Measurements from ENCODE around the gene PKD1L1. TPM values are rescaled to one million over a fixed set of nuclear protein-coding genes. Genes with fewer than 3 reads are reported as not detected.
"Not testable (repeated sequence)": the region's sequence is repeated elsewhere in the genome, so short reads cannot be mapped to it uniquely, and the experiment has no call there.

PKD1L1 gene
- under 0.01 TPM in 2 replicates for total RNA-seq (ENCODE audit: low replicate concordance)

- TF ChIP-seq, protein P1, sequence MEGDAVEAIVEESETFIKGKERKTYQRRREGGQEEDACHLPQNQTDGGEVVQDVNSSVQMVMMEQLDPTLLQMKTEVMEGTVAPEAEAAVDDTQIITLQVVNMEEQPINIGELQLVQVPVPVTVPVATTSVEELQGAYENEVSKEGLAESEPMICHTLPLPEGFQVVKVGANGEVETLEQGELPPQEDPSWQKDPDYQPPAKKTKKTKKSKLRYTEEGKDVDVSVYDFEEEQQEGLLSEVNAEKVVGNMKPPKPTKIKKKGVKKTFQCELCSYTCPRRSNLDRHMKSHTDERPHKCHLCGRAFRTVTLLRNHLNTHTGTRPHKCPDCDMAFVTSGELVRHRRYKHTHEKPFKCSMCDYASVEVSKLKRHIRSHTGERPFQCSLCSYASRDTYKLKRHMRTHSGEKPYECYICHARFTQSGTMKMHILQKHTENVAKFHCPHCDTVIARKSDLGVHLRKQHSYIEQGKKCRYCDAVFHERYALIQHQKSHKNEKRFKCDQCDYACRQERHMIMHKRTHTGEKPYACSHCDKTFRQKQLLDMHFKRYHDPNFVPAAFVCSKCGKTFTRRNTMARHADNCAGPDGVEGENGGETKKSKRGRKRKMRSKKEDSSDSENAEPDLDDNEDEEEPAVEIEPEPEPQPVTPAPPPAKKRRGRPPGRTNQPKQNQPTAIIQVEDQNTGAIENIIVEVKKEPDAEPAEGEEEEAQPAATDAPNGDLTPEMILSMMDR (IDR thresholded peaks at IDR 0.05; ENCODE audit: insufficient read depth, low read length): no peak
- H3K4me3 ChIP-seq (ENCODE audit: low read depth, low read length): no peak within 1 kb of the TSS
- DNase-seq (ENCODE audit: low read depth): no peak
These were observed at the start of gene PKD1L1 for GRCh38 chr7:47948141-47948790. TSS of gene PKD1L1 (minus strand) at chr7:47948466. CDS start at chr7:47948440, 26 bp downstream.

DNA sequence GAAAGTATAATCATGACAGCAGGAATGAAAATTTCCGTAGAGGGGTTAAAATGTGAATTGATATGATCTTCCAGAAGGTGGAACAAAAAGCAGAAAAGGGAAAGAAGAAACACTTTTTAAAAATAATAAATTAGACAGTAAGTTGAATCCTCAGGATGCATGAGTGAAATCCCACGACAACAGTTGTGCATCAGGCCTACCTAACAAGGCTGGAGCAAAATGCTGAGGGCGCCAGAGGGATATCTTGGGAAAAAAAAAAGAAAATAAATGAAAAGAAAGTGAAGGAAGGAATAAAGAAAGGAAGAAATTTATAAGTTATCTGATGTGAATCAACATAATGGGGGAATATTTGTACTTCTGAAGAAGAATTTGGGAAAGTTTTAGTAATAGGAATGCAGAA lies 44.2 kb upstream of the PKD1L1 start:
- no peak overlapping the region for H3K4me3 ChIP-seq (ENCODE audit: low read depth, low read length)
- DNase-seq (ENCODE audit: low read depth): no peak
- TF ChIP-seq, protein P1 (IDR thresholded peaks at IDR 0.05; ENCODE audit: insufficient read depth, low read length): no peak

DNA sequence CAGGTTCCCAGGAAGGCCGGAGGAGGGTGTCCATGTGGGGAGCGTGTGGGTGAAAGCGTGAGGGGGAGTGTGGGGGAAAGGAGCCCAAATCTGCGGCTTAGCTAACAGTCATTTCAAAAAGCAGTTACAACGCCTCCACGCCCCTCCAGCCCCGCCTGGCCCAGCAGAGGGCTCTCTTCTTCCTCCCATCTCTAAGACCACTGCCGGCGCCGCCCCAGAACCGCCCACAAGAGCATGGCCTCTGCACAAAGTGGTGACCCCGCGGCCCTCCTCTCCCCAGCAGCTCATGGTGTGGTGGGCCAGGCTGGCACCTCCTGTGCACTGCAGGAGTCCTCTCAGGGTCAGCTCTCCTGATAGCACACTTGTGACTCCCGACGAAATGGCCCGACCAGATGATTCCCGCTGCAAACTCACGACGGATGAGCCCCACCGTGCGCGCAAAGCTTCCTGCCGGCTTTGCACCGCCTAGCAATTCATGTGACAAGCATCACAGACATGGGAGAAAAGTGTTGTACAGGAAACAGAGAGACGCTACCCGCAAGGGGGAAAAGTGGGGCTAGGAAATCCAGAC lies 43.6 kb upstream of the PKD1L1 start:
- TF ChIP-seq, protein P1 (IDR thresholded peaks at IDR 0.05; ENCODE audit: insufficient read depth, low read length): peak; percentile 85

GRCh38 chr7:47991270-47991669 lies 43.0 kb upstream of the PKD1L1 start:
- no peak overlapping the region for H3K4me3 ChIP-seq (ENCODE audit: low read depth, low read length)
- TF ChIP-seq, protein P1 (IDR thresholded peaks at IDR 0.05; ENCODE audit: insufficient read depth, low read length): no peak
- DNase-seq (ENCODE audit: low read depth): no peak

More for the DNA sequence above, 43.6 kb upstream of the PKD1L1 start:
- DNase-seq (ENCODE audit: low read depth): peak; percentile 71
- peak overlapping the region; percentile 64 for H3K4me3 ChIP-seq (ENCODE audit: low read depth, low read length)

- H3K4me3 ChIP-seq (ENCODE audit: low read depth, low read length): no peak overlapping the region
- TF ChIP-seq, protein P1 (IDR thresholded peaks at IDR 0.05; ENCODE audit: insufficient read depth, low read length): no peak
- DNase-seq (ENCODE audit: low read depth): no peak
These were observed 42.3 kb upstream of the PKD1L1 start for GRCh38 chr7:47990592-47990991.

DNA sequence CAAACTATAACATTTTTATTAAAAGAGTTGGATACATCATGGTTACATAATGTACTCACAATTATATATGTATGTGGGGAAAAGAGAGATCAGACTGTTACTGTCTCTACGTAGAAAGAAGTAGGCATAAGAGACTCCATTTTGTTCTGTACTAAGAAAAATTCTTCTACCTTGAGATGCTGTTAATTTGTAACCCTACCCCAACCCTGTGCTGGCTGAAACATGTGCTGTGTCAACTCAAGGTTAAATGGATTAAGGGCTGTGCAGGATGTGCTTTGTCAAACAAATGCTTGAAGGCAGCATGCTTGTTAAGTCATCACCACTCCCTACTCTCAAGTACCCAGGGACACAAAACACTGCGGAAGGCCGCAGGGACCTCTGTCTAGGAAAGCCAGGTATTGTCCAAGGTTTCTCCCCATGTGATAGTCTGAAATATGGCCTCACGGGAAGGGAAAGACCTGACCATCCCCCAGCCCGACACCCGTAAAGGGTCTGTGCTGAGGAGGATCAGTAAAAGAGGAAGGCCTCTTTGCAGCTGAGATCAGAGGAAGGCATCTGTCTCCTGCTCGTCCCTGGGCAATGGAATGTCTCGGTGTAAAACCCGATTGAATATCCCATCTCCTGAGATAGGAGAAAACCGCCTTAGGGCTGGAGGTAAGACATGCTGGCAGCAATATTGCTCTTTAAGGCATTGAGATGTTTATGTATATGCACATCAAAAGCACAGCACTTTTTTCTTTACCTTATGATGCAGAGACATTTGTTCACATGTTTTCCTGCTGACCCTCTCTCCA lies 41.5 kb upstream of the PKD1L1 start:
- not testable (repeated sequence) for H3K4me3 ChIP-seq (ENCODE audit: low read depth, low read length); DNase-seq (ENCODE audit: low read depth)

All from fibroblast of the aortic adventitia (primary cell).